GM19397 (cell line): Measurements from ENCODE around the gene CLEC1A.
A peak's percentile ranks its signal among the peaks of the same experiment; 100 is the strongest.

Experiments
- ATAC-seq: cut with Tn5 transposase; IDR thresholded peaks from one replicate; pipeline ENCODE4 v1.9.1; 2021; ENCODE audit warnings: mild to moderate bottlenecking, moderate library complexity; ENCODE audit not compliant: unreplicated experiment

CLEC1A gene, protein sequence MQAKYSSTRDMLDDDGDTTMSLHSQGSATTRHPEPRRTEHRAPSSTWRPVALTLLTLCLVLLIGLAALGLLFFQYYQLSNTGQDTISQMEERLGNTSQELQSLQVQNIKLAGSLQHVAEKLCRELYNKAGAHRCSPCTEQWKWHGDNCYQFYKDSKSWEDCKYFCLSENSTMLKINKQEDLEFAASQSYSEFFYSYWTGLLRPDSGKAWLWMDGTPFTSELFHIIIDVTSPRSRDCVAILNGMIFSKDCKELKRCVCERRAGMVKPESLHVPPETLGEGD

DNA sequence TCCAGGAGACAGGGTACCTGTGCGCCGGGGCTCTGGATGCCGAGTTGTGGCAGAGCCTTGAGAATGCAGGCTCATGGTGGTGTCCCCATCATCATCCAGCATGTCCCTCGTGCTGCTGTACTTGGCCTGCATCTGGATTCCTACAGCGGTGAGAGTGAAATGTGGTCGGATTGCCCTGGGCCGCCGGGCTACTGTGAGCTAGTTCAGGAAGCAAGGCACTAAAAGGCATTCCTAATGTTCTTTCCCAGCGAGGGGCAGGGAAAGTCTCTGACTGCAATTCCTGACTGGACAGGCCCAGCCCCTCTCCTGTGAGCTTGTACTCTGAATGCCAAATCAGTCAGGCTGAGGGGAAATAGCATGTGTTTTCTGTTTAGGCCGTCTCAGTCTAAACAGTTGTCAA lies at the start of gene CLEC1A:
Gene CLEC1A, minus strand, starts transcription at position 195 of the 400 bp plus-strand sequence. Its CDS starts 63 bp downstream, at position 132.
- ATAC-seq, result no peak

DNA sequence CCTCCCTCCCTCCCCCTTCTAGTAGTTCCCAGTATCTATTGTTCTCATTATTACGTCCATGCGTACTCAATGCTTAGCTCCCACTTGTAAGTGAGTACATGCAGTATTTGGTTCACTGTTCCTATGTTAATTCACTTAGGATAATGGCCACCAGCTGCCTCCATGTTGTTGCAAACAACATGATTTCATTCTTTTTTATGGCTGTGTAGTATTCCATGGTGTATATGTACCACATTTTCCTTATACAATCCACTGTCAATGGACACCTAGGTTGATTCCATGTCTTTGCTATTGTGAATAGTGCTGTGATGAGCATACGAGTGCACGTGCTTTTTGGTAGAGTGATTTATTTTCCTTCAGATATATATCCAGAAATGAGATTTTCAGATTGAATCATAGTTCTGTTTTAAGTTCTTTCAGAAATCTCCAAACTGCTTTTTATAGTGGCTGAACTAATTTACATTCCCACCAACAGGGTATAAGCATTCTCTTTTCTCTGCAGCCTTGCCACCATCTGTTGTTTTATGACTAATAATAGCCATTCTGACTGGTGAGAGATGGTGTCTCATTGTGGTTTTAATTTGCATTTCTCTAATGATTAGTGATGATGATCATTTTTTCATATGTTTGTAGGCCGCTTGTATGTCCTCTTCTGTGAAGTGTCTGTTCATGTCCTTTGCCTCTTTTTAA lies 49.1 kb upstream of the CLEC1A start:
- no peak for ATAC-seq

DNA sequence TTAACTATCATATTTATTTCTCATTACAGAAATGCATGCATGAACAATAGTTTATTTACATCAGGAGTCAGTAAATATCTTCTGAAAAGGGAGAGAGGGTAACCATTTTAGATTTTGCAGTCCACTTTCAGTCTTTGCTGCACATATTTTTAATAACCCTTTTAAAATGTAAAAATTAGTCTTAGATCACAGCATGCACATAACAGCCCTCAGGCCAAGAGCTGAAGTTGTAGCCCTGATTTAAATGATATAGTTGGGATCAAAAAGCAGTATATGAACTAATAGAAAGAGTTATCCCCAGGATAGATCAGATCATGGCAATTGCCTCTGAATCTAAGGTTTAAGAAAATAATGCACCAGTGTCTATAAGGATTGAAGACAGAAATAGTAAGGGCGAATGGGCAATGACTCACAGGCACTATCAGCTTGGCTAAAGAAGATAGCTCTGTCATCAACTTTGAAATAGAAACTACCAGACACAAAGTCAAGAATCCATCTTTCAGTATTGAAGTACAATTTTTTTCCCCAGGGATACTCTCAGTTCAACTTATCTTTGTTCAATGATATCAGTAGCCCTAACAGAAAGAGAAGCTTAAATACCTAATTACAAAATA lies 44.3 kb upstream of the CLEC1A start:
- no peak for ATAC-seq

DNA sequence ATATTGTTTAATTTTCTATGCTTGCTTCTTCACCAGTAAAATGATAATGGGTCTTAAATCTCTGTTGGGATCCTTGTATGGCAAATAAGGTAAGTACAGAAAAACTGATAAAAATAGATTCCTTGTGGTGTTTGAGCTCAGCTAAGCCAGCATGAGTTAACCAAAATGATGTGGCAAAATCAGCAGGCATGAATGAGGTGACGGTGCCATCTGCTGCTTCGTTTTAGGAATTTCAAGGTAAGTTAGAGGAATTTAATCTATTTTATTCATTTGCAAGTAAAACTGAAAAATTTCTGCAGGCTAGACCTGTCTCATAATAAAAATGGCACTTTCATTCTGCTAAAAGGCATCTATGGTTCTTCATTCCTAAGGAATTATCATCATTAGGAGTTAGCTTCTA lies 41.2 kb upstream of the CLEC1A start:
- ATAC-seq, result no peak

DNA sequence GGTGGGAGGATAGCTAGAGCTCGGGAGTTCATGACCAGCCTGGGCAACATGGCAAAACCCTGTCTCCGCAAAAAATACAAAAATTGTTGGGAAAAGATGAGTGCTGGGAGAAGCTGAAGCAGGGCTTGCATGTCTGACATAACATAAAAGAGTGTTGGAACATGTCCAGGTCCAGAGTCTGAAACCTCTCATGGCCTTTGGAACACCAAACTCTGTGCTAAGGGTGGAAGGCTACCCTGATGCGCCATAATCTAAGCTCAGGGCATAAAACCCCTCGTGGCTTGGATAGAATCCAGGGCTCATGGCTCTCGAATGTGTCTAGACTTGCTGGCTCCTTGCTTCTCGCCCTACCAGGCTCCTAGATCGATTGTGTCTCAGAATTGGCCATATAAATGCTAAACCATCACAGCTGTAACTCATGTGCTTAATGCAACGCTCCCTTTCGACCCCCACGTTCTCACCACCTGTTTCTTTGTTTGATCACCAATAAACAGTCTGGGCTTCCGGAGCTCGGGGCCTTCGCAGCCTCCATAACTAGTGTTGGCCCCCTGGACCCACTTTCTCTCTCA lies 37.9 kb upstream of the CLEC1A start:
- ATAC-seq, result no peak

DNA sequence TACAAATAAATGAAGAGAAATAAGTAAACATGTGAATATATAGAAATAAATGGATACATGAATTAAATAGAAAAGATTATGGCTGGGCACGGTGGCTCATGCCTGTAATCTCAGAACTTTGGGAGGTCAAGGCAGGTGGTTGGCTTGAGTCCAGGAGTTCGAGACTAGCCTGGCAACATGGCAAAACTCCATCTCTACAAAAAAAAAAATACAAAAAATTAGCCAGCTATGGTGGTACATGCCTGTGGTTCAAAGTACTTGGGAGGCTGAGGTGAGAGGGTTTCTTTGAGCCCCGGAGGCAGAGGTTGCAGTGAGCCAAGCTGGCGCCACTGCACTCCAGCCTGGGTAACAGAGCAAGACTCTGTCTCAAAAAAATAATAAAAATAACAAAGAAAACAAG lies 36.3 kb upstream of the CLEC1A start:
- ATAC-seq, result no peak

DNA sequence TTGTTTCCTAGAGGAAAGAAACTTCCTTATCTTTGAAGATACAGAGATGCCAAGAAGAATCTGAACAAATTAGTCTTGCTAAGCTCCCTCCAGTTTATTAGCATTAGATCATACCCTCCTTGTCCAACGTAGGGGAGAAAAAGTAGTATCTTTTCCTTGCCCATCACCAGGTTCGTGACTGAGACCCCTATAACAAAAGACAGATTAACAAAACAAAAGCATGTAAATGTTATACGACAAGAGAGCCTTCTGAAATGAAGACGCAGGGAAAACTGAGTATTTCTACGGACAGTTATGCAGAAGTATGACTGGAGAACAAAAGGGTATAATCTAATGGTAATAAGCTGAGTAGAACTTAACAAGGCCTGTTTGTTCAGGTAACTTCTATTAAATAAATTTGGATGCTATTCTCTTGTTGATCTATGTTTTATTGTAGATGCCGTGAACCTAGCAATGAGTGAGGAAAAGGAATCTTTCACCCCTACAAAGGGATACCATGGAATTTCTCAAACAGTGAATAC lies 34.1 kb upstream of the CLEC1A start:
- no peak for ATAC-seq

DNA sequence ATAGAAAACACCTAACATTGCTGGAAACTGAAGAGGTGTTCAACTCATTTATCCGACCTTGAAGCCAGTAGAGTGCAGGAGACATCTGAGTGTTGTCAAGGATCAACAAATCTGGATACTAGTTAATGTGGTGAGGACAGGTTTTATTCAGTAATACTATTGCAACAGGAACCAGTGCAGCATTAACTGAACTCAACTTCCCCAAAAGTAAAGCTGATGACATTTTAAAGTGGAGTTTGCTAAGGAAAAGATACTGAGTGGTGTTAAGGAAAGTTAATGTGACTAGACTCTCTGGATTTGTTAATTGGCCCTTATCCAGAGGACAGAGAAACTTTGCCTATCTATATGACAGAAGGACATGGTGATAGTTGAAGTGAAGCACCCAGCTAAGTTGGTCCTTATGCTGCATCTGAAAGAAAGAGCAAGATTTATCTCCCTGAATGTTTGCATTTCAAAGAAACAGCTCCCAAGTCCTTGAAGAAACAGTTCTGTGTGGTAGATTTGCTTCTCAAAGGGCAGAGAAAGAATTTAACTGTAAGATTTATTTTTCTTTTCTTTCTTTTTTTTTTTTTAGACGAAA lies 32.4 kb upstream of the CLEC1A start:
- no peak for ATAC-seq

DNA sequence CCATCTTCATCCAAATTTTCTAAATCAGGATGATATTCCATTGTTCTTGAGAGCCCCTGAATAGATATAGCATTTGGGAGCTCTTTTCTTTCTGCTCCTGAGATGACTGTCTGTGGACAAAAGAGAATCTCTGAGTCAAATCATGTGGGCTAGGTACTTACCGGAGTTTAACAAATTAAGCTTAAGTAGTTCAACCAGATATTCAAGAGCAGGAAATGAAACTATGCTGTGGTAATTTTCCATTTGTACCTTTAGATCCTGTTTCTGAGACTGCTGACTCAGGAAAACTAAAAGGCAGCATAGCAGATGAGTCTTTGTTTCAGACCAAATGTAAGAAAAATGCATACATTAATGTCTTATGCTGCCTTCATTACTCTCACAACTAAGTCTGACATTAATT lies 31.3 kb upstream of the CLEC1A start, which contains the start of gene CLEC7A:
Gene CLEC7A, minus strand, starts transcription at position 158 of the 400 bp plus-strand sequence. Its CDS starts 117 bp downstream, at position 41.
- peak; percentile 84 for ATAC-seq

DNA sequence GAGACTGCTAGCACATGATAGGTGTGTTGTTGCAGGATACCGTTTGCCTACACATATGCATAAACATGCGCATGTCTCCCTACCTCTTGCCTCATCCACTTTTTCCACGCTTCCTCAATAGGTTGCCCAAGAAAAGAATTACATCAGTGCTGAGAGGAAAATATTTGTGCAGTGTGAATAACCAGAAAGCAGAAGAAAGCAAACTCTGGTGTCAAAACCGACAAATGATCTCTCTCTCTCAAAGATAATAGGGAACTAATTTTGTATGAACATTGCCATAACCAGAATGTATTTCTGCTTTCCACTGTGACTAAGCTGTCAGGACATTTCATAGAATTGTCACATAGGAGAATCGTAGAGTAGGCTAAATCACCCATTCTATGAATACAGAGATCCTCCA lies 29.9 kb upstream of the CLEC1A start:
- no peak for ATAC-seq

DNA sequence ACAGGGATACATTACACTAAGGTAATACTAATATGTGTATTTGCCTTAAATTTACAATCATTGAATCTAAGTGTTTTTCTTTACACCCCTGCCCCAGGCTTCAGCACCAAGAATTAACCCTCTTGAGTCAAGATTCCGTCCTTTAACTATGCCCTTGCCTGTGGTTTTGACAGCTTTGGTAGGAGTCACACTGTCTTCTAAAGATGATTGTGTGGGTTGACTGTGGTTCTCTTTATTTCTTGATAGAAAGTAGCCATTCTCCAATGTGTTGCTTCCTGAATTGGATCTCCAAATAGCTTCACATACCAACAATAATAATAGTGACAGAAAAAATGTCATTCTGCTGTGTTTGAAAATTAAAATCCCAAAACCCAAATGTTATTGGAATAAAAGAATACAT lies 27.6 kb upstream of the CLEC1A start:
- ATAC-seq, result no peak

DNA sequence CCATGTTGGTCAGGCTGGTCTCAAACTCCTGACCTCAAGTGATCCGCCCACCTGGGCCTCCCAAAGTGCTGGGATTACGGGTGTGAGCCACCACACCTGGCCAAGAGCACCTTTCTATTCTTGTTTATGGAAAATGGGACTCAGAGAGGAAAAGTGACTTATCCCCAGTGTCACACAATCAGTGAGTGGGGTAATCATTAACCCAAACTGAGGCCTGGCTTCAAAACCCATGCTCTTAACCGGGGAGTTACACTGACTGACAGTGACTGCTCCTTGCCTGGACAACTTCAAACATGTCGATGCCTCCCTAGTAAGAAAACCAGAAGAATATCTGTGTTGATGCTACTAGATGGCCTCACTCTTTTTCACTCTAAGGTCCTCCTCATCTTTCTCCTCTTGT lies 23.9 kb upstream of the CLEC1A start:
- ATAC-seq, result no peak

DNA sequence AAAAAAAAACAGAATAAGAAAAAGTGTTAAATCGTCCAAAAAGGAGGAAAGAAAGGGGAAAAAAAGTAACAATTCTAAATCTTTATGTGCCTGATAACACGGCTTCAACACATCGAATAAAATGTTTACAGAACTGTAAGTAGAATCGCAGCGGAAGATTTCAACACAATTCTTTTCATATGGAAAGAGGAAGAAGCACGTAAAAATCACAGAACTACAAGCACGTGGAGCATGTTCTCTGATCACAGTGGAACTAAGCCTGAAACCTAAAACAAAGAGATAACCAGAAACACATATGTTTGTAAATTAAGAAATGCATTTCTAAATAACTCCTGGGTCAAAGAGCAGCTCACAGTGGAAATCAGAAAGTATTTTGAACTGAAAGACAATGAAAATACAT lies 22.5 kb upstream of the CLEC1A start:
- ATAC-seq, result no peak

DNA sequence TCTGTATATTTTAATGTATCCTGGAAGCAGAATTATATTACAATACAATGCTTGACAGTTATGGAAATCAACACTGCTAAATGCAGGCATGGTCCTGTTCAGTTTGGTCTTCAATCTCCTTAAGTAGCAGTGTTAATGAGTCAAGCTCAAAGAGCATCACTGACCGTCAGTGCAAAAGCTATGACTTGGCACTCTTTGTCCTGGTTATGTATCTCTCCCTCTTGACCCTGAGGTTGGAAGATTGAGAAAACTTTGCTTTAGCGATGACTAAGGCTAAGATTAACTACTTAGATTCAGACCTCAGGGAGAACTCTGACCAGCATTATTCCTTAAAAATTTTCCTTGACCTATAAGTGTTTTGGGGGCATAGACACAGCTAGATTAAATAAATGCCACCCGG lies 20.3 kb upstream of the CLEC1A start:
- no peak for ATAC-seq

DNA sequence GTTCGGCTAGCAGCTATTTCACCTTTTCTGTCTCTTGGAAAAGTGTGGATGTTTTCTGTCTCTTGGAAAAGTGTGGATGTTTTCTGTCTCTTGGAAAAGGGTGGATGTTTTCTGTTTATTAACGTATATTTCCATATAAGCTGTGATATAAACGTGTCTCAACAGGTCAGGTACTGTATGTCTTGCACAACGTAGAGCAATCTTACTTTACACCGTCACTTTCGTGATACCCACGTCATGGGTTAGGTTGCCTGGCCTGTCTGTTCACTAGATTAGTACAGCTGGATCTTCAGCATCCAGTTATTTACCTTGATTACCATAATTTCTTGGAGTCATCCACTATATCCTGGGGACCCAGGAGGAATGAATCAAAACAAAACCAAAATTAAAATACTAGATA lies 17.1 kb upstream of the CLEC1A start:
- ATAC-seq, result no peak

DNA sequence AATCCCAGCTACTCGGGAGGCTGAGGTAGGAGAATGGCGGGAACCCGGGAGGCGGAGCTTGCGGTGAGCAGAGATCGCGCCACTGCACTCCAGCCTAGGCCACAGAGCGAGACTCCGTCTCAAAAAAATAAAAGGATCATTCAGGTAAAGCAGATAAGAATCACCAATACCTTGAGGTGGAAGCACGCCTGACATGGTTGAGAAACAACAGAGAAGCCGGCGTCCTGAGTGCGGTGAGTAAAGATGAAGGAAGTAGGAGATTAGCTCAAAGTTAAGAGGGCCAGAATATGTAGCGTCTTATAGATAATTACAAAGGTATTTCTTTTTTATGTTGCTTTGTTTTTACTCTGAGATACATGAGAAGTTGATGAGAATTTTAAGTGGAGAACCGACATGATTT lies 16.5 kb upstream of the CLEC1A start:
- ATAC-seq, result no peak

DNA sequence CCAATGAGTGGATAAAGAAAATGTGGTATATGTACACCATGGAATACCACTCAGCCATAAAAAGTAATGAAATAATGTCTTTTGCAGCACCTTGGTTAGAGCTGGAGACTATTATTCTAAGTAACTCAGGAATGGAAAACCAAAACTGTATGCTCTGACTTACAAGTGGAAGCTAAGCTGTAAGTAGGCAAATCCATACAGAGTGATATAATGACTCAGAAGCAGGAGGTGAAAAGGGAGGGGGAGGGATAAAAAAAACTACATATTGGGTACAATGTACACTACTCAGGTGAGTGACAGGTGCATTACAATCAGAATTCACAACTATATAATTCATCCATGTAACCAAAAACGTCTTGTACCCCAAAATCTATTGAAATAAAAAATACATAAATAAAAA lies 15.1 kb upstream of the CLEC1A start:
- no peak for ATAC-seq

DNA sequence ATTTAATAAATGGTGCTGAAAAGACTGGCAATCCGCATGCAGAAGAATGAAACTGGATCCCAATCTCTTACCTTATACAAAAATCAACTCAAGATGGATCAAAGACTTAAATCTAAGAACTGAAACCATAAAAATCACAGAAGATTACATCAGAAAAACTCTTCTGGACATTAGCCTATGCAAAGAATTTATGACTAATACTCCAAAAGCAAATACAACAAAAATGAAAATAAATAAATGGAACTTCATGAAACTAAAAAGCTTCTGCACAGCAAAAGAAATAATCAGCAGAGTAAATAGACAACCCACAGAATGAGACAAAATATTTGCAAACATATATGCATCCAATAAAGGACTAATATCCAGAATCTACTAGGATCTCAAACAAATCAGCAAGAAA lies 14.3 kb upstream of the CLEC1A start:
- ATAC-seq, result no peak

DNA sequence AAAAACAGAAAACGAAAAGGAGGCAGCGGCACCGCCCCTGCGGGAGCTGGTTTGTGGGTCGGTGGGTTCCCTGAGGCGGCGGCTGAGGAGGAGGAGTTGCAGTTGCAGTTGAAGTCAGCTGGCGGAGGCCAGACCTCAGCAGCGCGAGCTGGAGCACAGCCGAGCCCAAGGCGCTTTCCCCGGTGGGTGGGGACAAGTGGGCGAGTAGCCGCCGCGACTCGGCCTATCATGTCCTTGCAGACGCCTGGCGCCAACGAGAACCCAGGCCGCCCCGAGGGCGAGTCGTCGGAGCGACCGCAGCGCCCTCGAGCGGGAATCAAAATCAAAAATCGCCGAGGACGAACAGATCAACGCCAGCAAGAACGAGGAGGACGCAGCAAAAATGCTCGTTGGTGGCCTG lies 12.7 kb upstream of the CLEC1A start:
- ATAC-seq, result no peak

DNA sequence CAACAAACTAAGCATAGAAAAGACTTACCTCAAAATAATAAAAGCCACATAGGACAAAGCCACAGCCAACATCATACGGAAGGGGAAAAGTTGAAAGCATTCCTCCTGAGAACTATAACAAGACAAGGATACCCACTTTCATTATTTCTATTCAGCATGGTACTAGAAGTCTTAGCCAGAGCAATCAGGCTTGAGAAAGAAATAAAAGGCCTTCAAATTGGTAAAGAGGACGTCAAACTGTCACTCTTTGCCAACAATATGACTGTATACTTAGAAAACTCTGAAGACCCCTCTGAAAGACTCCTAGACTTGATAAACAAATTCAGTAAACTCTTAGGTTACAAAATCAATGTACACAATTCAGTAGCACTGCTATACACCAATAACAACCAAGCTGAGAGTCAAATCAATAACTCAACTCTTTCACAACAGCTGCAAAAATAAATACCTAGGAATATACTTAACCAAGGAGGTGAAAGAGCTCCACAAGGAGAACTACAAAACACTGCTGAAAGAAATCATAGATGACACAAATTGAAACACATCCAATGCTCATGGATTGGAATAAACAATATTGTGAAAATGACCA lies 11.6 kb upstream of the CLEC1A start:
- no peak for ATAC-seq

DNA sequence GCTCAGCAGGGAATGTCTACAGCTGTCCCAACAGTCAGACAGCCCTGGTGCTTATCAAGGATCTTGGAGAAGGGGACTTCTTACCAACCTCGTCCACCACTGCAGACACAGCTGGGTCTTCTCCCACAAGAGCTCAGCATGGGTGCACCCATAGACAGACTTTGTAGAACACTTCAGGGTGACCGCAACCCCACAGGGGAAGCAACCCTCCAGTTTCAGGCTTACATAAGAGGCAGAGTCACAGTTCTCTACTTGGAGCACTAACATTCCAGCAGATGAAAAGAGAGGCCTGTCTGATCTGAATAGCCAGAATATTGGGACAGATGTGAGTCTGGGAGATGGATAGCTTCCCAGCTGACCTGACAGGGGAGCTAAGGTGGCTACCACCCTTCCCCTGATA lies 3.5 kb upstream of the CLEC1A start:
- ATAC-seq, result no peak
